ENCODE measurements around the gene COG5.

The COG5 gene

GRCh38 chr7:107274506-107274905, 289.2 kb downstream of the COG5 start:
- H3K4me3 ChIP-seq, result no peak overlapping the region
- TF ChIP-seq CTCF (IDR thresholded peaks at IDR 0.05), result no peak
- no peak for DNase-seq (ENCODE audit: low spot score)
- no peak overlapping the region for H3K27ac ChIP-seq

DNA sequence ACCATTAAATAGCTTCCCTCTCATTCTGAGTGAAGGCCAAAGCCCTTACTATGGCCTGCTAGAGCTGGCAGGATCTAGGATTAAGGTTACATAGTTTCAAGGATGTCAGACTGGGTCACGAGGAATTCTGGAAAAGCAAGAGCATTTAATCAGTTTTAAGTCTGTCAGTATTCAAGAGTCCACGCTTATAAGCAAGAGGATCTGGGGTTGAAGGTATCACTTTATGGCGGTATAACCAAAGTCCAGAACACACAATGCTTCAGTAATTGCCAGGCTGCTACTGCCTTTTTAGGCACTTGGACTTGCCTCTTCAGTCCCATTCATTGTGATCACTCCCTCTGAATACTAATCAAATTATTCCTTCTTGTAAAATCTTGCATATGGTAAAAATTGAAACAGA, 293.9 kb downstream of the COG5 start:
- Histone ChIP-seq H3K4me3 (no peak overlapping the region), H3K27ac (no peak overlapping the region)
- no peak for DNase-seq (ENCODE audit: low spot score)
- no peak for TF ChIP-seq CTCF (IDR thresholded peaks at IDR 0.05)

DNA sequence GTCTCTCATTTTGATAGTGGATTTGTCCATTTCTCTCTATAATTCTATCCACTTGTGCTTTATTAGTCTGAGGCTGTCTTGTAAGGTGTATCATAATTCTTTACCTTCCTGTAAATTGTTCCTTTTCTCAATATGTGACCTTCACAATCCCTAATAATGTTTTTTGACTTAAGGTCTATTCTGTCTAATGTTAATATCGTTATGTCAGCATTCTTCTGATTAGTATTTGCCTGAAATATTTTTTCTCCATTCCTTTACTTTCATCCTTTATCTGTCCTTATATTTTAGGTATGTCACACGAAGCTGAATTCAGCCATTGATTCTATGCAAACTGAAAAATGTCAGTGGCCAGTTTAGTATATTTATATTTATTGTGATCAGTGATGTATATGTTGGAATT, 295.1 kb downstream of the COG5 start:
- no peak overlapping the region for H3K4me3 ChIP-seq
- no peak for DNase-seq (ENCODE audit: low spot score)
- no peak for TF ChIP-seq CTCF (IDR thresholded peaks at IDR 0.05)
- H3K27ac ChIP-seq, result no peak overlapping the region

GRCh38 chr7:107267138-107267537, 296.6 kb downstream of the COG5 start:
- no peak overlapping the region for H3K4me3 ChIP-seq
- DNase-seq (ENCODE audit: low spot score), result no peak
- TF ChIP-seq CTCF (IDR thresholded peaks at IDR 0.05), result no peak
- H3K27ac ChIP-seq, result no peak overlapping the region

- Histone ChIP-seq H3K4me3 (no peak overlapping the region), H3K27ac (no peak overlapping the region)
- DNase-seq (ENCODE audit: low spot score), result no peak
- TF ChIP-seq CTCF (IDR thresholded peaks at IDR 0.05), result no peak
These were observed 299.0 kb downstream of the COG5 start for GRCh38 chr7:107264723-107265122.

- Histone ChIP-seq H3K27ac (no peak overlapping the region), H3K4me3 (no peak overlapping the region)
- TF ChIP-seq CTCF (IDR thresholded peaks at IDR 0.05), result no peak
- DNase-seq (ENCODE audit: low spot score), result no peak
These were observed 300.9 kb downstream of the COG5 start for GRCh38 chr7:107262857-107263256.

- no peak overlapping the region for H3K27ac ChIP-seq
- TF ChIP-seq CTCF (IDR thresholded peaks at IDR 0.05), result no peak
- H3K4me3 ChIP-seq, result no peak overlapping the region
- DNase-seq (ENCODE audit: low spot score), result no peak
These were observed 305.0 kb downstream of the COG5 start for GRCh38 chr7:107258737-107259136.

Measured in coronary artery (tissue), 2 donors.